ENCODE measurements around the gene PIGR. TPM values are rescaled to one million over a fixed set of nuclear protein-coding genes. Genes with fewer than 3 reads are reported as not detected.

Gene PIGR
- total RNA-seq, 1 donor, result not detected

- H3K4me3 ChIP-seq (ENCODE audit: low read depth, low read length), result no peak overlapping the region
- TF ChIP-seq CTCF (IDR thresholded peaks at IDR 0.05; ENCODE audit: insufficient read depth, low read depth, low read length), result no peak
- DNase-seq (ENCODE audit: low read depth), result peak; percentile 97
These were observed 50.4 kb downstream of the PIGR start for GRCh38 chr1:206895837-206896242.

- DNase-seq (ENCODE audit: low read depth), result no peak
- H3K4me3 ChIP-seq (ENCODE audit: low read depth, low read length), result no peak overlapping the region
- no peak for TF ChIP-seq CTCF (IDR thresholded peaks at IDR 0.05; ENCODE audit: insufficient read depth, low read depth, low read length)
These were observed 50.9 kb downstream of the PIGR start for GRCh38 chr1:206895325-206895724.

- DNase-seq (ENCODE audit: low read depth), result peak; percentile 40
- TF ChIP-seq CTCF (IDR thresholded peaks at IDR 0.05; ENCODE audit: insufficient read depth, low read depth, low read length), result no peak
- no peak overlapping the region for H3K4me3 ChIP-seq (ENCODE audit: low read depth, low read length)
These were observed 52.9 kb downstream of the PIGR start for GRCh38 chr1:206893380-206893779.

GRCh38 chr1:206892351-206892984 lies 53.8 kb downstream of the PIGR start:
- no peak for TF ChIP-seq CTCF (IDR thresholded peaks at IDR 0.05; ENCODE audit: insufficient read depth, low read depth, low read length)
- peak; percentile 86 for DNase-seq (ENCODE audit: low read depth)
- no peak overlapping the region for H3K4me3 ChIP-seq (ENCODE audit: low read depth, low read length)

GRCh38 chr1:206891412-206891811 lies 54.9 kb downstream of the PIGR start:
- TF ChIP-seq CTCF (IDR thresholded peaks at IDR 0.05; ENCODE audit: insufficient read depth, low read depth, low read length), result no peak
- peak; percentile 65 for DNase-seq (ENCODE audit: low read depth)
- H3K4me3 ChIP-seq (ENCODE audit: low read depth, low read length), result no peak overlapping the region

GRCh38 chr1:206890125-206891060 lies 55.9 kb downstream of the PIGR start:
- no peak overlapping the region for H3K4me3 ChIP-seq (ENCODE audit: low read depth, low read length)
- peak; percentile 98 for DNase-seq (ENCODE audit: low read depth)
- no peak for TF ChIP-seq CTCF (IDR thresholded peaks at IDR 0.05; ENCODE audit: insufficient read depth, low read depth, low read length)

Measured in fibroblast of villous mesenchyme (primary cell).